OCI-LY7 (cell line): Measurements from ENCODE around the gene CORO2A. TPM values are rescaled to one million over a fixed set of nuclear protein-coding genes. Genes with fewer than 3 reads are reported as not detected.

ENCODE experiments used
- BruUV-seq: library from RNA; stranded (reverse); fragments of 400-500 nt; replicated peaks from 2 replicates; lab custom pipeline; 2021; lab: Mats Ljungman, UMichigan
- CTCF ChIA-PET: fragments of 300-600 bp; sonication (Branson Sonifier 250); formaldehyde crosslinking; loops from one replicate; lab custom pipeline; 2022; ENCODE audit warnings: antibody characterized with exemption; ENCODE audit not compliant: unreplicated experiment; lab: Charles Lee
- POLR2A ChIA-PET: fragments of 300-600 bp; sonication (Branson Sonifier 250); formaldehyde crosslinking; loops from one replicate; lab custom pipeline; 2022; ENCODE audit warnings: antibody characterized with exemption; lab: Charles Lee
- DNase-seq: peaks from one replicate; pipeline ENCODE4 v3.0.0-alpha.2; 2015; ENCODE audit warnings: low spot score
- H2AFZ ChIP-seq: fragments of 200-600 bp; sonication (generic), shearing (Covaris generic); 2 replicates; pipeline ENCODE4 v1.6.1; 2014; ENCODE audit warnings: mild to moderate bottlenecking, antibody characterized with exemption, low read length, moderate library complexity
- H3K27ac ChIP-seq: fragments of 200-600 bp; sonication (generic); 2 replicates; pipeline ENCODE4 v1.5.1; 2014; ENCODE audit warnings: mixed run types, low read depth, mild to moderate bottlenecking, moderate library complexity, low read length, inconsistent platforms; ENCODE audit not compliant: poor library complexity, severe bottlenecking
- H3K36me3 ChIP-seq: fragments of 200-600 bp; sonication (generic); 2 replicates; pipeline ENCODE4 v1.6.1; 2014; ENCODE audit warnings: mild to moderate bottlenecking, antibody characterized with exemption, low read length, moderate library complexity, mixed read lengths; ENCODE audit not compliant: insufficient read depth
- H3K4me1 ChIP-seq: fragments of 200-600 bp; sonication (generic); 2 replicates; pipeline ENCODE4 v1.5.1; 2014; ENCODE audit warnings: mild to moderate bottlenecking, low read length; ENCODE audit not compliant: insufficient read depth, poor library complexity, severe bottlenecking
- H3K4me2 ChIP-seq: fragments of 200-600 bp; sonication (generic); 2 replicates; pipeline ENCODE4 v1.6.1; 2014; ENCODE audit warnings: mild to moderate bottlenecking, low read length
- H3K4me3 ChIP-seq: fragments of 200-600 bp; sonication (generic); 2 replicates; pipeline ENCODE4 v1.5.1; 2014; ENCODE audit warnings: mild to moderate bottlenecking, low read depth, low read length; ENCODE audit not compliant: poor library complexity, severe bottlenecking
- H3K79me2 ChIP-seq: fragments of 200-600 bp; sonication (generic); 2 replicates; pipeline ENCODE4 v1.6.1; 2016; ENCODE audit warnings: low read depth, mild to moderate bottlenecking, low read length, moderate library complexity, mixed read lengths; ENCODE audit not compliant: insufficient read depth
- H3K9me2 ChIP-seq: fragments of 200-600 bp; sonication (generic); 2 replicates; pipeline ENCODE4 v1.6.1; 2016; ENCODE audit warnings: mild to moderate bottlenecking, low read length, mixed read lengths; ENCODE audit not compliant: insufficient read depth
- H3K9me3 ChIP-seq: fragments of 200-600 bp; sonication (generic); 2 replicates; pipeline ENCODE4 v1.6.1; 2014; ENCODE audit warnings: mild to moderate bottlenecking, mixed run types, low read length, mixed read lengths
- H4K20me1 ChIP-seq: fragments of 200-600 bp; sonication (generic); 2 replicates; pipeline ENCODE4 v1.6.1; 2014; ENCODE audit warnings: mild to moderate bottlenecking, antibody characterized with exemption, low read length, moderate library complexity, mixed read lengths; ENCODE audit not compliant: insufficient read depth
- CTCF ChIP-seq: fragments of 200-600 bp; sonication (generic); conservative IDR thresholded peaks from 2 replicates; pipeline ENCODE4 v1.5.1; 2014; ENCODE audit warnings: mild to moderate bottlenecking, antibody characterized with exemption, low read length, moderate library complexity, mixed read lengths
- EZH2phosphoT487 ChIP-seq: fragments of 200-600 bp; sonication (generic); IDR thresholded peaks from 2 replicates; pipeline ENCODE4 v1.6.1; 2018; ENCODE audit warnings: low read depth, borderline replicate concordance, mild to moderate bottlenecking, mixed run types, antibody characterized with exemption, low read length, moderate library complexity, mixed read lengths
- intact Hi-C: fragments of 100-400 bp; cut with micrococcal nuclease; formaldehyde crosslinking; loops from one replicate; pipeline ENCODE4 v1.10.0; 2022; ENCODE audit not compliant: unreplicated experiment
- total RNA-seq, 2 experiments: library from RNA; depleted of rRNA in 1 of 2; stranded (reverse); fragments of >200 nt in 1 of 2; shearing (Covaris generic) in 1 of 2; gene quantifications; 2 replicates each; pipeline ENCODE4 v1.2.3, GENCODE V29; 2014 to 2022

Gene CORO2A
- total RNA-seq, 2 experiments from 2014 or later, result 1.8 to 3.9 TPM

- no peaks in the 10 kb centered on the region for H3K9me2 ChIP-seq
- peaks cover 4% of the 10 kb centered on the region for H3K4me1 ChIP-seq
- H3K9me3 ChIP-seq, result no peaks in the 10 kb centered on the region
- DNase-seq, result no peak
- H3K79me2 ChIP-seq, result no peaks in the 10 kb centered on the region
- no peaks in the 10 kb centered on the region for H3K36me3 ChIP-seq
- intact Hi-C loops, result no loop called here
- no peak overlapping the region for H3K4me2 ChIP-seq
- CTCF ChIA-PET, result interaction anchor here (0.6 kb wide), 1 partner anchor 9 kb away, joined by 3 read pairs; no protein-coding TSS in a partner anchor
- TF ChIP-seq CTCF (no peak), EZH2phosphoT487 (no peak)
- BruUV-seq, result no TSS peak
- no peak overlapping the region for H2AFZ ChIP-seq
- H4K20me1 ChIP-seq, result no peaks in the 10 kb centered on the region
- H3K27ac ChIP-seq, result no peak overlapping the region
- POLR2A ChIA-PET, result no interaction called here
- no peak overlapping the region for H3K4me3 ChIP-seq
Observed at GRCh38 chr9:98182069-98182820, 10.2 kb downstream of the CORO2A start.

- no peak overlapping the region for H3K4me2 ChIP-seq
- no TSS peak for BruUV-seq
- H3K79me2 ChIP-seq, result no peaks in the 10 kb centered on the region
Observed at GRCh38 chr9:98181746-98182068, 10.7 kb downstream of the CORO2A start.

More at GRCh38 chr9:98181746-98182068, 10.7 kb downstream of the CORO2A start:
- Histone ChIP-seq H3K9me2 (no peaks in the 10 kb centered on the region), H2AFZ (no peak overlapping the region), H3K9me3 (no peaks in the 10 kb centered on the region), H3K4me3 (no peak overlapping the region), H3K4me1 (peaks cover 4% of the 10 kb centered on the region), H3K27ac (no peak overlapping the region), H3K36me3 (no peaks in the 10 kb centered on the region), H4K20me1 (no peaks in the 10 kb centered on the region)
- TF ChIP-seq EZH2phosphoT487, result no peak
- no peak for TF ChIP-seq CTCF
- intact Hi-C loops, result no loop called here
- ChIA-PET POLR2A (no interaction called here), CTCF (interaction anchor here (0.6 kb wide), 1 partner anchor 9 kb away, joined by 3 read pairs; no protein-coding TSS in a partner anchor)
- no peak for DNase-seq
